ENCODE measurements around the gene ARHGAP27.

ARHGAP27 gene

GRCh38 chr17:45423304-45423974 lies 9.2 kb downstream of the ARHGAP27 start:
- ATAC-seq: no peak
- TF ChIP-seq ISL1 (CRISPR knock-in tag; IDR thresholded peaks at IDR 0.05) (no peak), SNAI2 (CRISPR knock-in tag; IDR thresholded peaks at IDR 0.05) (no peak), TOX (CRISPR knock-in tag; IDR thresholded peaks at IDR 0.05; ENCODE audit: borderline replicate concordance) (no peak), PATZ1 (CRISPR knock-in tag; IDR thresholded peaks at IDR 0.05; ENCODE audit: borderline replicate concordance) (no peak), ZNF70 (CRISPR knock-in tag; IDR thresholded peaks at IDR 0.05) (no peak), RARB (CRISPR knock-in tag; IDR thresholded peaks at IDR 0.05) (no peak), ZNF565 (CRISPR knock-in tag; conservative IDR thresholded peaks at IDR 0.05; ENCODE audit: low read depth) (no peak), OSR1 (CRISPR knock-in tag; IDR thresholded peaks at IDR 0.05) (no peak), ZNF8 (CRISPR knock-in tag; IDR thresholded peaks at IDR 0.05) (no peak), CSDC2 (CRISPR knock-in tag; IDR thresholded peaks at IDR 0.05) (no peak)
- TF ChIP-seq, protein P1, sequence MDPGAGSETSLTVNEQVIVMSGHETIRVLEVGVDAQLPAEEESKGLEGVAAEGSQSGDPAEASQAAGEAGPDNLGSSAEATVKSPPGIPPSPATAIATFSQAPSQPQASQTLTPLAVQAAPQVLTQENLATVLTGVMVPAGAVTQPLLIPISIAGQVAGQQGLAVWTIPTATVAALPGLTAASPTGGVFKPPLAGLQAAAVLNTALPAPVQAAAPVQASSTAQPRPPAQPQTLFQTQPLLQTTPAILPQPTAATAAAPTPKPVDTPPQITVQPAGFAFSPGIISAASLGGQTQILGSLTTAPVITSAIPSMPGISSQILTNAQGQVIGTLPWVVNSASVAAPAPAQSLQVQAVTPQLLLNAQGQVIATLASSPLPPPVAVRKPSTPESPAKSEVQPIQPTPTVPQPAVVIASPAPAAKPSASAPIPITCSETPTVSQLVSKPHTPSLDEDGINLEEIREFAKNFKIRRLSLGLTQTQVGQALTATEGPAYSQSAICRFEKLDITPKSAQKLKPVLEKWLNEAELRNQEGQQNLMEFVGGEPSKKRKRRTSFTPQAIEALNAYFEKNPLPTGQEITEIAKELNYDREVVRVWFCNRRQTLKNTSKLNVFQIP (CRISPR knock-in tag; IDR thresholded peaks at IDR 0.05; ENCODE audit: borderline replicate concordance, low read depth): no peak
- TF ChIP-seq, protein P2, sequence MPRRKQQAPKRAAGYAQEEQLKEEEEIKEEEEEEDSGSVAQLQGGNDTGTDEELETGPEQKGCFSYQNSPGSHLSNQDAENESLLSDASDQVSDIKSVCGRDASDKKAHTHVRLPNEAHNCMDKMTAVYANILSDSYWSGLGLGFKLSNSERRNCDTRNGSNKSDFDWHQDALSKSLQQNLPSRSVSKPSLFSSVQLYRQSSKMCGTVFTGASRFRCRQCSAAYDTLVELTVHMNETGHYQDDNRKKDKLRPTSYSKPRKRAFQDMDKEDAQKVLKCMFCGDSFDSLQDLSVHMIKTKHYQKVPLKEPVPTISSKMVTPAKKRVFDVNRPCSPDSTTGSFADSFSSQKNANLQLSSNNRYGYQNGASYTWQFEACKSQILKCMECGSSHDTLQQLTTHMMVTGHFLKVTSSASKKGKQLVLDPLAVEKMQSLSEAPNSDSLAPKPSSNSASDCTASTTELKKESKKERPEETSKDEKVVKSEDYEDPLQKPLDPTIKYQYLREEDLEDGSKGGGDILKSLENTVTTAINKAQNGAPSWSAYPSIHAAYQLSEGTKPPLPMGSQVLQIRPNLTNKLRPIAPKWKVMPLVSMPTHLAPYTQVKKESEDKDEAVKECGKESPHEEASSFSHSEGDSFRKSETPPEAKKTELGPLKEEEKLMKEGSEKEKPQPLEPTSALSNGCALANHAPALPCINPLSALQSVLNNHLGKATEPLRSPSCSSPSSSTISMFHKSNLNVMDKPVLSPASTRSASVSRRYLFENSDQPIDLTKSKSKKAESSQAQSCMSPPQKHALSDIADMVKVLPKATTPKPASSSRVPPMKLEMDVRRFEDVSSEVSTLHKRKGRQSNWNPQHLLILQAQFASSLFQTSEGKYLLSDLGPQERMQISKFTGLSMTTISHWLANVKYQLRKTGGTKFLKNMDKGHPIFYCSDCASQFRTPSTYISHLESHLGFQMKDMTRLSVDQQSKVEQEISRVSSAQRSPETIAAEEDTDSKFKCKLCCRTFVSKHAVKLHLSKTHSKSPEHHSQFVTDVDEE (CRISPR knock-in tag; IDR thresholded peaks at IDR 0.05): no peak

GRCh38 chr17:45414990-45415881 lies 17.4 kb downstream of the ARHGAP27 start:
- no peak for ATAC-seq
- TF ChIP-seq CSRNP3 (CRISPR knock-in tag; IDR thresholded peaks at IDR 0.05) (no peak), ZNF565 (CRISPR knock-in tag; conservative IDR thresholded peaks at IDR 0.05; ENCODE audit: low read depth) (no peak), TOX (CRISPR knock-in tag; IDR thresholded peaks at IDR 0.05; ENCODE audit: borderline replicate concordance) (no peak), ZC3H10 (CRISPR knock-in tag; IDR thresholded peaks at IDR 0.05) (no peak), OSR1 (CRISPR knock-in tag; IDR thresholded peaks at IDR 0.05) (no peak), BACH2 (CRISPR knock-in tag; IDR thresholded peaks at IDR 0.05; ENCODE audit: borderline replicate concordance) (no peak)
- TF ChIP-seq, protein P3, sequence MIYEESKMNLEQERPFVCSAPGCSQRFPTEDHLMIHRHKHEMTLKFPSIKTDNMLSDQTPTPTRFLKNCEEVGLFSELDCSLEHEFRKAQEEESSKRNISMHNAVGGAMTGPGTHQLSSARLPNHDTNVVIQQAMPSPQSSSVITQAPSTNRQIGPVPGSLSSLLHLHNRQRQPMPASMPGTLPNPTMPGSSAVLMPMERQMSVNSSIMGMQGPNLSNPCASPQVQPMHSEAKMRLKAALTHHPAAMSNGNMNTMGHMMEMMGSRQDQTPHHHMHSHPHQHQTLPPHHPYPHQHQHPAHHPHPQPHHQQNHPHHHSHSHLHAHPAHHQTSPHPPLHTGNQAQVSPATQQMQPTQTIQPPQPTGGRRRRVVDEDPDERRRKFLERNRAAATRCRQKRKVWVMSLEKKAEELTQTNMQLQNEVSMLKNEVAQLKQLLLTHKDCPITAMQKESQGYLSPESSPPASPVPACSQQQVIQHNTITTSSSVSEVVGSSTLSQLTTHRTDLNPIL (CRISPR knock-in tag; IDR thresholded peaks at IDR 0.05; ENCODE audit: low read depth): no peak

DNA sequence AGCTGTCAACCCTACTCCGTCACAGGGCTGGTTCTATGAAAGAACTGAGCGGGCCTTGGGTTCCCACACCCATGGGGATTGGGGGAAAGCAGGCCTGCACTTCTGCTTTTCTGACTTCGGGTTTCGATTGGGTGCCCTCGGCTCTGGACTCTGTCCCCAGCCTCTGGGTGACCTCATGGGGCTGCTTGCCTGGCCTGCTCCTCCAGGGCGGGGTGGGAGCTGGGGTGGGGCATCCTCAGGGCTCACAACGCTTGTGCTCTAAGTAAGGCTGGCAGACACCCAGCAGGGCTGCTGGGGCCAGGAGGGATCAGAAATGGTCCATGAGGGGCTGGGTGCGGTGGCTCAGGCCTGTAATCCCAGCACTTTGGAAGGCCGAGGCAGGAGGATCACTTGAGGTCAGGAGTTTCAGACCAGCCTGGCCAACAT lies 19.2 kb downstream of the ARHGAP27 start:
- no peak for ATAC-seq
- TF ChIP-seq TOX (CRISPR knock-in tag; IDR thresholded peaks at IDR 0.05; ENCODE audit: borderline replicate concordance): no peak
- no peak for TF ChIP-seq PPARA (CRISPR knock-in tag; IDR thresholded peaks at IDR 0.05; ENCODE audit: borderline replicate concordance)
- TF ChIP-seq ZNF70 (CRISPR knock-in tag; IDR thresholded peaks at IDR 0.05): no peak
- TF ChIP-seq ZNF565 (CRISPR knock-in tag; conservative IDR thresholded peaks at IDR 0.05; ENCODE audit: low read depth): no peak
- no peak for TF ChIP-seq SNAI2 (CRISPR knock-in tag; IDR thresholded peaks at IDR 0.05)
- TF ChIP-seq PATZ1 (CRISPR knock-in tag; IDR thresholded peaks at IDR 0.05; ENCODE audit: borderline replicate concordance): no peak
- TF ChIP-seq TCF4 (CRISPR knock-in tag; IDR thresholded peaks at IDR 0.05; ENCODE audit: borderline replicate concordance): no peak
- TF ChIP-seq ESRRG (CRISPR knock-in tag; IDR thresholded peaks at IDR 0.05): no peak
- TF ChIP-seq RARB (CRISPR knock-in tag; IDR thresholded peaks at IDR 0.05): no peak
- TF ChIP-seq, protein P1 (CRISPR knock-in tag; IDR thresholded peaks at IDR 0.05; ENCODE audit: borderline replicate concordance, low read depth): no peak
- no peak for TF ChIP-seq ZNF8 (CRISPR knock-in tag; IDR thresholded peaks at IDR 0.05)
- TF ChIP-seq, protein P3 (CRISPR knock-in tag; IDR thresholded peaks at IDR 0.05; ENCODE audit: low read depth): no peak
